ENCODE data around the gene SORBS2.
"Not testable (repeated sequence)": the region's sequence is repeated elsewhere in the genome, so short reads cannot be mapped to it uniquely, and the experiment has no call there.

Gene SORBS2

GRCh38 chr4:185710487-185710995 is 101.5 kb downstream of the SORBS2 start:
- Histone ChIP-seq H3K9ac (ENCODE audit: low read length) (no peak overlapping the region), H3K4me1 (ENCODE audit: low read length) (no peaks in the 10 kb centered on the region), H3K9me3 (ENCODE audit: insufficient read depth, low read length) (no peaks in the 10 kb centered on the region), H3K36me3 (replicated peaks; ENCODE audit: low read depth, low read length) (no peaks in the 10 kb centered on the region), H4K20me1 (ENCODE audit: insufficient read depth, low read length) (no peaks in the 10 kb centered on the region), H3K27ac (ENCODE audit: low read length) (no peak overlapping the region), H2AFZ (ENCODE audit: low read depth, low read length) (no peak overlapping the region), H3K4me2 (ENCODE audit: low read length) (no peak overlapping the region), H3K79me2 (ENCODE audit: low read length) (no peaks in the 10 kb centered on the region), H3K27me3 (ENCODE audit: low read depth, low read length) (no peaks in the 10 kb centered on the region), H3K4me3 (ENCODE audit: low read length) (no peak overlapping the region)
- TF ChIP-seq EZH2phosphoT487 (IDR thresholded peaks at IDR 0.05; ENCODE audit: low read depth) (no peak), CTCF (IDR thresholded peaks at IDR 0.05; ENCODE audit: low read depth, low read length) (no peak)

DNA sequence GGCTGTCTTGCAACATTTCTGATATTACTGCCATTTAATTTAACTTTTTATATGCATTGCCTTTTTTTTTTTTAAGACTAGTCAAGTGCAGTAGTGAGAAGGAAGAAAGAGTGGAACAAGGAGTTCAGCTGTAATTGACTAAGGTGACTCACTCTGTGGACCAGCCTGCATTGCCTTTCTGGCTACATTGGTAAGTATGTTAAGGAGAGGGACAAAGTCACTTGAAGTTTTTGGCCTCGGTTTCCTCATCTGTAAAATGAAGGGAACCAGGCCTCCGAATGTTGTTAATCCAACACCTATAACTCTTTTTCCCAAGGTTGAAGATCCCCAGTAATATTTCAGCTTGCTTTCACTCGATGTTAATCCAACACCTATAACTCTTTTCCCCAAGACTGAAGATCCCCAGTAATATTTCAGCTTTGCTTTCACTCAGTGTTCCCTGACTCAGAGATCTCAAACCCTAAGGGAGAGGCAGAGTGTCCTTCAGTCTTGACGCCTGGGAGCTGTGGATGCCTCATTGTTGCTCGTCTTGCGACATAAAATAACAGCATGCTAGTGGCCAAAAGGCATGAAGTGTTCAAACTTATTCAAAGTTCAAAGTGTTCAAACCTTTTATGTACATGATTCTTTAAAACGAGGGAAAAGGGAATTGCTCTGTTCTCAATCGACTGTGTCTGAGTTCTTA is 102.0 kb downstream of the SORBS2 start:
- no peak overlapping the region for H3K27ac ChIP-seq (ENCODE audit: low read length)
- H4K20me1 ChIP-seq (ENCODE audit: insufficient read depth, low read length), result no peaks in the 10 kb centered on the region
- no peak overlapping the region for H3K4me2 ChIP-seq (ENCODE audit: low read length)
- H3K79me2 ChIP-seq (ENCODE audit: low read length), result no peaks in the 10 kb centered on the region
- H3K36me3 ChIP-seq (replicated peaks; ENCODE audit: low read depth, low read length), result no peaks in the 10 kb centered on the region
- TF ChIP-seq EZH2phosphoT487 (IDR thresholded peaks at IDR 0.05; ENCODE audit: low read depth) (no peak), CTCF (IDR thresholded peaks at IDR 0.05; ENCODE audit: low read depth, low read length) (no peak)
- H3K27me3 ChIP-seq (ENCODE audit: low read depth, low read length), result no peaks in the 10 kb centered on the region
- H2AFZ ChIP-seq (ENCODE audit: low read depth, low read length), result no peak overlapping the region
- no peaks in the 10 kb centered on the region for H3K9me3 ChIP-seq (ENCODE audit: insufficient read depth, low read length)
- no peak overlapping the region for H3K9ac ChIP-seq (ENCODE audit: low read length)
- no peaks in the 10 kb centered on the region for H3K4me1 ChIP-seq (ENCODE audit: low read length)
- H3K4me3 ChIP-seq (ENCODE audit: low read length), result no peak overlapping the region

DNA sequence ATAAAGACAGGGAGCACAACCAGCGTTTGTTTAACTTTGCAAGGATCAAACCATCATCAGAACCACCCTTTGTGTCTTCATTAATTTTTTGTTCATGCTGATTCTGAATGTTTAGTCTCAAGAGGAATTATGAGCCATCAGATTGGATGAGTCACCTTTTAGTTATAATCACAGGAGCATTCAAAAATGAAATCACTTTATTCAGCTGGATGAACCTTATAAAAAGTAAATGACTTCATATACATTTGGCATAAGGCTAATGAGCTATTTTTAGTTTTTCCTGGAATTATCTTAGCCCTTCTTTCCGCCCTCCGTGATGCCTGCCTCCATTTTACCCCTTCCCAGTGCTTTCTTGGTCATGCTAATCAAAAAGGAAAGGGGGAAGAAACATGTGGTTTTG is 103.6 kb downstream of the SORBS2 start:
- H3K27ac ChIP-seq (ENCODE audit: low read length), result no peak overlapping the region

DNA sequence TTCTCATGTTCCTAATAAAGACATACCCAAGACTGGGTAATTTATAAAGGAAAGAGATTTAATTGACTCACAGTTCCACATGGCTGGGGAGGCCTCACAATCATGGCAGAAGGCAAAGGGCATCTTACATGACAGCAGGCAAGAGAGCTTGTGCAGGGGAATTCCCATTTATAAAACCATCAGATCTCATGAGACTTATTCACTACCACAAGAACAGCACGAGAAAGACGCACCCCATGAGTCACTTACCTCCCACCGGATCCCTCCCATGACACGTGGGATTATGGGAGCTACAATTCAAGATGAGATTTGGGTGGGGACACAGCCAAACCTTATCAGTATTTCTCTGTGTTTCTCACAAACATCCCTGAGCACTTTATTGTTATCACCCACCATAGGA is 104.4 kb downstream of the SORBS2 start:
- not testable (repeated sequence) for H3K4me2 ChIP-seq (ENCODE audit: low read length); H3K4me1 ChIP-seq (ENCODE audit: low read length); H4K20me1 ChIP-seq (ENCODE audit: insufficient read depth, low read length); H3K4me3 ChIP-seq (ENCODE audit: low read length); H2AFZ ChIP-seq (ENCODE audit: low read depth, low read length); H3K36me3 ChIP-seq (replicated peaks; ENCODE audit: low read depth, low read length); H3K9me3 ChIP-seq (ENCODE audit: insufficient read depth, low read length); H3K27ac ChIP-seq (ENCODE audit: low read length); H3K27me3 ChIP-seq (ENCODE audit: low read depth, low read length); H3K9ac ChIP-seq (ENCODE audit: low read length); H3K79me2 ChIP-seq (ENCODE audit: low read length)

More for the DNA sequence above, 103.6 kb downstream of the SORBS2 start:
- no peaks in the 10 kb centered on the region for H3K79me2 ChIP-seq (ENCODE audit: low read length)
- H3K27me3 ChIP-seq (ENCODE audit: low read depth, low read length), result no peaks in the 10 kb centered on the region
- H3K9me3 ChIP-seq (ENCODE audit: insufficient read depth, low read length), result no peaks in the 10 kb centered on the region
- H4K20me1 ChIP-seq (ENCODE audit: insufficient read depth, low read length), result no peaks in the 10 kb centered on the region
- no peak overlapping the region for H3K4me3 ChIP-seq (ENCODE audit: low read length)
- H3K4me1 ChIP-seq (ENCODE audit: low read length), result no peaks in the 10 kb centered on the region
- no peaks in the 10 kb centered on the region for H3K36me3 ChIP-seq (replicated peaks; ENCODE audit: low read depth, low read length)
- no peak overlapping the region for H2AFZ ChIP-seq (ENCODE audit: low read depth, low read length)
- TF ChIP-seq CTCF (IDR thresholded peaks at IDR 0.05; ENCODE audit: low read depth, low read length), result no peak
- H3K9ac ChIP-seq (ENCODE audit: low read length), result no peak overlapping the region
- no peak overlapping the region for H3K4me2 ChIP-seq (ENCODE audit: low read length)
